HCT116 (cell line): ENCODE data around the gene ENTPD6. TPM values are rescaled to one million over a fixed set of nuclear protein-coding genes. Genes with fewer than 3 reads are reported as not detected.

Experiments
- ATAC-seq: fragments of 200-7000 bp; cut with Tn5 transposase; 2 replicates; pipeline ENCODE4 v1.9.1; 2020; ENCODE audit warnings: mild to moderate bottlenecking, moderate library complexity
- BruUV-seq: library from RNA; stranded (reverse); fragments of 400-500 nt; replicated peaks from 2 replicates; lab custom pipeline; 2021; lab: Mats Ljungman, UMichigan
- CTCF ChIA-PET: fragments of 300-600 bp; sonication (Branson Sonifier 250); formaldehyde crosslinking; loops from one replicate; lab custom pipeline; 2021; ENCODE audit warnings: antibody characterized with exemption; lab: Charles Lee
- POLR2A ChIA-PET: fragments of 300-600, 350-600 bp; sonication (Branson Sonifier 250); formaldehyde crosslinking; loops from one replicate; lab custom pipeline; 2021; ENCODE audit warnings: antibody characterized with exemption; lab: Charles Lee
- RAD21 ChIA-PET, 2 experiments: fragments of 300-600 bp; sonication (Branson Sonifier 250); formaldehyde crosslinking; loops; one replicate each; lab custom pipeline; 2023; ENCODE audit warnings: low total read pairs in 2 of 2; ENCODE audit not compliant: uncharacterized antibody in 2 of 2, unreplicated experiment in 2 of 2, low non-redundant PET in 1 of 2; lab: Charles Lee
- DNase-seq: peaks from one replicate; pipeline ENCODE4 v3.0.0-alpha.2; 2010; ENCODE audit warnings: low read depth, low spot score
- H2AFZ ChIP-seq: fragments of 200-600 bp; shearing (Covaris generic), sonication (generic); 2 replicates; pipeline ENCODE4 v1.6.1; 2017; ENCODE audit warnings: low read depth, mixed run types, mixed read lengths, antibody characterized with exemption, low read length; ENCODE audit not compliant: poor library complexity, severe bottlenecking
- H3K27ac ChIP-seq: 2 replicates; pipeline ENCODE4 v1.5.1; 2012; ENCODE audit warnings: low read depth, low read length
- H3K27me3 ChIP-seq: fragments of 200-600 bp; sonication (generic); 2 replicates; pipeline ENCODE4 v1.6.1; 2016; ENCODE audit warnings: mixed run types, low read length, mixed read lengths; ENCODE audit not compliant: insufficient read depth
- H3K36me3 ChIP-seq, 2 experiments: fragments of 200-500 bp in 1 of 2; fragments of 200-600 bp in 1 of 2; sonication (Bioruptor generic) in 1 of 2; sonication (generic) in 1 of 2; 2 replicates each; pipeline versions ENCODE4 v1.5.1 to v1.6.1; 2014 to 2016; ENCODE audit warnings: low read length in 2 of 2, inconsistent platforms in 1 of 2, mixed read lengths in 1 of 2, mixed run types in 1 of 2; ENCODE audit not compliant: insufficient read depth in 2 of 2, control insufficient read depth in 1 of 2
- H3K4me1 ChIP-seq, 2 experiments: fragments of 200-600 bp in 1 of 2; sonication (generic) in 1 of 2; 2 replicates each; pipeline versions ENCODE4 v1.5.1 to v1.6.1; 2012 to 2017; ENCODE audit warnings: low read length in 2 of 2, inconsistent platforms in 1 of 2, mild to moderate bottlenecking in 1 of 2, mixed read lengths in 1 of 2, mixed run types in 1 of 2, moderate library complexity in 1 of 2; ENCODE audit not compliant: insufficient read depth in 2 of 2, control insufficient read depth in 1 of 2
- H3K4me2 ChIP-seq: fragments of 200-600 bp; sonication (generic); 2 replicates; pipeline ENCODE4 v1.6.1; 2017; ENCODE audit warnings: mixed run types, low read length, mixed read lengths
- H3K4me3 ChIP-seq, 2 experiments: fragments of 200-600 bp in 1 of 2; sonication (generic) in 1 of 2; replicated peaks in 1 of 2; 2 replicates each; pipeline ENCODE4 v1.5.1; 2011 to 2016; ENCODE audit warnings: low read length in 2 of 2, control low read depth in 1 of 2, low read depth in 1 of 2, mild to moderate bottlenecking in 1 of 2, mixed read lengths in 1 of 2, mixed run types in 1 of 2
- H3K79me2 ChIP-seq: fragments of 200-600 bp; sonication (generic); 2 replicates; pipeline ENCODE4 v1.6.1; 2017; ENCODE audit warnings: mild to moderate bottlenecking, mixed run types, low read length, moderate library complexity, mixed read lengths; ENCODE audit not compliant: insufficient read depth
- H3K9ac ChIP-seq: fragments of 200-600 bp; sonication (generic); 2 replicates; pipeline ENCODE4 v1.6.1; 2016; ENCODE audit warnings: low read length, mixed read lengths
- H3K9me2 ChIP-seq: fragments of 200-600 bp; sonication (generic), shearing (Covaris generic); 2 replicates; pipeline ENCODE4 v1.6.1; 2017; ENCODE audit warnings: mixed run types, mild to moderate bottlenecking, moderate library complexity; ENCODE audit not compliant: insufficient read depth
- H3K9me3 ChIP-seq, 2 experiments: fragments of 200-500 bp in 1 of 2; fragments of 200-600 bp in 1 of 2; sonication (Bioruptor generic) in 1 of 2; sonication (generic) in 1 of 2; 2 replicates each; pipeline ENCODE4 v1.6.1; 2014 to 2017; ENCODE audit warnings: low read length in 2 of 2, mixed read lengths in 2 of 2, inconsistent platforms in 1 of 2, low read depth in 1 of 2, mild to moderate bottlenecking in 1 of 2, mixed run types in 1 of 2, moderate library complexity in 1 of 2; ENCODE audit not compliant: control insufficient read depth in 1 of 2, insufficient read depth in 1 of 2
- H4K20me1 ChIP-seq: fragments of 200-600 bp; sonication (generic), shearing (Covaris generic); 2 replicates; pipeline ENCODE4 v1.6.1; 2017; ENCODE audit warnings: mixed run types, mild to moderate bottlenecking, moderate library complexity; ENCODE audit not compliant: insufficient read depth
- CBX3 ChIP-seq: IDR thresholded peaks from 2 replicates; pipeline ENCODE4 v1.6.1; 2012; ENCODE audit warnings: low read depth
- ELF1 ChIP-seq: IDR thresholded peaks from 2 replicates; pipeline ENCODE4 v1.6.1; 2012; ENCODE audit warnings: low read depth, borderline replicate concordance
- EZH2 ChIP-seq: fragments of 200-600 bp; sonication (generic); IDR thresholded peaks from 2 replicates; pipeline ENCODE4 v1.6.1; 2017; ENCODE audit warnings: antibody characterized with exemption, mixed run types
- FOSL1 ChIP-seq: IDR thresholded peaks from 2 replicates; pipeline ENCODE4 v1.6.1; 2012; ENCODE audit warnings: low read depth
- JUND ChIP-seq: IDR thresholded peaks from 2 replicates; pipeline ENCODE4 v1.6.1; 2012
- POLR2A ChIP-seq: IDR thresholded peaks from 2 replicates; pipeline ENCODE4 v1.7.0; 2011; ENCODE audit warnings: borderline replicate concordance; ENCODE audit not compliant: insufficient read depth, insufficient read length; ENCODE audit errors: extremely low read depth
- POLR2AphosphoS5 ChIP-seq: IDR thresholded peaks from 2 replicates; pipeline ENCODE4 v1.6.1; 2011; ENCODE audit warnings: mild to moderate bottlenecking, low read depth, low read length, moderate library complexity
- SIN3A ChIP-seq: IDR thresholded peaks from 2 replicates; pipeline ENCODE4 v1.6.1; 2012; ENCODE audit warnings: low read depth
- SP1 ChIP-seq: IDR thresholded peaks from 2 replicates; pipeline ENCODE4 v1.6.1; 2012; ENCODE audit warnings: low read depth
- SRF ChIP-seq: IDR thresholded peaks from 2 replicates; pipeline ENCODE4 v1.6.1; 2012; ENCODE audit warnings: low read depth
- YY1 ChIP-seq: IDR thresholded peaks from 2 replicates; pipeline ENCODE4 v1.6.1; 2011; ENCODE audit warnings: low read length, low read depth, moderate library complexity, mild to moderate bottlenecking; ENCODE audit not compliant: insufficient replicate concordance; ENCODE audit errors: extremely low read depth
- ZFX ChIP-seq: fragments of 450-650 bp; IDR thresholded peaks from 2 replicates; pipeline ENCODE4 v1.6.1; 2017
- ZNF274 ChIP-seq: fragments of 200-500 bp; sonication (Bioruptor generic); IDR thresholded peaks from 2 replicates; pipeline ENCODE4 v1.6.1; 2014; ENCODE audit warnings: mild to moderate bottlenecking, low read depth, low read length, inconsistent platforms
- intact Hi-C: fragments of 100-400 bp; cut with micrococcal nuclease; formaldehyde crosslinking; loops from 2 replicates; pipeline ENCODE4 v1.10.0; 2022
- total RNA-seq: library from RNA; stranded (reverse); gene quantifications from one replicate; pipeline ENCODE4 v1.2.1, GENCODE V29; 2021; ENCODE audit not compliant: unreplicated experiment
- TF ChIP-seq, protein P1 (sequence below): IDR thresholded peaks from 2 replicates; pipeline ENCODE4 v1.6.1; 2012
- TF ChIP-seq, protein P2 (sequence below): IDR thresholded peaks from 2 replicates; pipeline ENCODE4 v1.6.1; 2012
- TF ChIP-seq, protein P3 (sequence below): IDR thresholded peaks from 2 replicates; pipeline ENCODE4 v1.6.1; 2012; ENCODE audit warnings: low read depth

ENTPD6 gene
- total RNA-seq, 1 experiment from 2014 or later = 89.2 TPM

DNA sequence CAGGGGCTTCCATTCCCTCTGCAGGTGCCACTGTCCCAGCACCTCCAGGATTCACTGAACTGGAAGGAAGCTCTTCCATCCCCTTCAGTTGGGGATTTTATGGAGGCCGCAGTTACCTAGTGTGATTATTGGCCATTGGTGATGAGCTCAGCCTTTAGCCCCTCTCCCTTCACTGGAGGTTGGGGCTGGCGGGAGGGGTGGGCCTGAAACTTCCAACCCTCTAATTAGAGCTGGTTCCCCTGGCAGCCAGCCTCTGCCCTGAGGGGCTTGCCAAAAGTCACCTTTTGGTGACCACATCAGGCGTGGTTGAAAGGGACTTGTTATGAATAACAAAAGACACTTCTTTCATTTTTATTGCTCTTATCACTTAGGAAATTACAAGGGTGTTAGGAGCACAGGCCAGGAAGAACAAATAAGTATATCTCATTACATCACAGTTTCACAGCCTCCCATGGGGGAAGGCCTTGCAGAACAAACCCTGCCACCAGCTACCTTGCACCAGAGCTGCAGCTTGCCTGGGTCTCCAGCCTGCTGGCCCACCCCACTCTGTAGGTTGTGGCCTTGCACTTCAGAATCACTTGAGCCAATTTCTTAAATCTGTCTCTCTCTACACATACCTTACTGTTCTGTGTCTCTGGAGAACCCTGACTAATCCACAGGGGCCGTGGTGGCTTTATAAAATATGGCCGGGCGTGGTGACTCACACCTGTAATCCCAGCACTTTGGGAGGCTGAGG, 57.3 kb downstream of the ENTPD6 start:
- Histone ChIP-seq H3K9me2 (no peaks in the 10 kb centered on the region), H3K27ac (peak overlapping the region; percentile 23; the same call in 1 of the 2 replicates), H3K36me3 (no peaks in the 10 kb centered on the region; a peak in 1 of 4 replicates), H3K4me1 (peaks cover 38 to 39% of the 10 kb centered on the region in 2 experiments), H3K4me2 (peak overlapping the region; percentile 56), H2AFZ (no peak overlapping the region), H3K79me2 (peaks cover 77% of the 10 kb centered on the region), H3K4me3 (peak overlapping the region in 1 of 2 experiments; percentile 11; a peak in 2 of 4 replicates), H3K9me3 (no peaks in the 10 kb centered on the region)
- intact Hi-C loops = loop anchor here (2.0 to 10.0 kb wide), 2 partner anchors 52 to 260 kb away; partner anchors contain the start of gene APMAP
- ChIA-PET CTCF (no interaction called here), RAD21 (no interaction called here)
- no peak for DNase-seq
- TF ChIP-seq FOSL1 (peak; percentile 27; the same call in 1 of the 2 replicates), POLR2A (no peak), JUND (peak; percentile 24; the same call in 1 of the 2 replicates)
- TF ChIP-seq, all 23 proteins: peak for 2
- Histone ChIP-seq H3K27me3 (no peaks in the 10 kb centered on the region), H4K20me1 (no peaks in the 10 kb centered on the region), H3K9ac (no peak overlapping the region)
- no TSS peak for BruUV-seq
- POLR2A ChIA-PET = interaction anchor here (1.5 kb wide), 1 partner anchor 146 kb away, joined by 3 read pairs; no protein-coding TSS in a partner anchor
- peak; percentile 24; the same call in 1 of the 2 replicates for ATAC-seq

DNA sequence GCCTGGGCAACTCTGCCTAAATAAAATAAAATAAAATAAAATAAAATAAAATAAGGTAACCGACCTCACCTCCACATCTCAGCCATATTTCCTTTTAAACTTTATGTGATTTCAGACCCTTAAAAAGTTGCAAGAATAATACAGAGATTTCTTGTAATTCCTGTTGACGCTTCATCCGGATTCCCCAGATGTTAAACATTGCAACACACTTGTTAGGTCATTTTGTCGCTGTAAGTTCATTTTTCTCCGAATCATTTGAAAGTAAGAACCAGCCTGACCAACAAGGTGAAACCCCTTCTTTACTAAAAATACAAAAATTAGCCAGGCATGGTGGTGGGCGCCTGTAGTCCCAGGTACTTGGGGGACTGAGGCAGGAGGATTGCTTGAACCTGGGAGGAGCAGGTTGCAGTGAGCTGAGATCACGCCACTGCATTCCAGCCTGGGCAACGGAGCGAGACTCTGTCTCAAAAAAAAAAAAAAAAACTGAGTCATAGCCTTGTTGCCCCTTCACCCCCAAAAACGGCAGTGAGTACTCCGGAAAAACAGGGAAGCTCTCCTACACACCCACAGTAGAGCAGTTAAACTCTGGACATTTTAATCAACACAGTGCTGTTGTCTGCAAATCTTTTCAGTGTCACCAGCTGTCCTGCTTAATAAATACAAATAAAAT, 58.2 kb downstream of the ENTPD6 start:
- no TSS peak for BruUV-seq
- H3K9me3 ChIP-seq = no peaks in the 10 kb centered on the region
- H3K27me3 ChIP-seq = no peaks in the 10 kb centered on the region
- CTCF ChIA-PET = no interaction called here
- H4K20me1 ChIP-seq = no peaks in the 10 kb centered on the region
- POLR2A ChIA-PET = interaction anchor here (0.7 to 1.5 kb wide), 4 partner anchors 26 to 550 kb away, joined by 3 to 5 read pairs (median 3); no protein-coding TSS in a partner anchor
- DNase-seq (no peak), ATAC-seq (no peak)
- H3K9me2 ChIP-seq = no peaks in the 10 kb centered on the region
- RAD21 ChIA-PET = no interaction called here
- H3K9ac ChIP-seq = no peak overlapping the region
- H3K27ac ChIP-seq = peak overlapping the region; percentile 23; the same call in 1 of the 2 replicates
- TF ChIP-seq ZNF274 (no peak), CBX3 (no peak), YY1 (no peak), POLR2AphosphoS5 (no peak), EZH2 (no peak), JUND (no peak), SRF (no peak), ZFX (no peak), SIN3A (no peak), SP1 (no peak), ELF1 (no peak)
- TF ChIP-seq, protein P1, sequence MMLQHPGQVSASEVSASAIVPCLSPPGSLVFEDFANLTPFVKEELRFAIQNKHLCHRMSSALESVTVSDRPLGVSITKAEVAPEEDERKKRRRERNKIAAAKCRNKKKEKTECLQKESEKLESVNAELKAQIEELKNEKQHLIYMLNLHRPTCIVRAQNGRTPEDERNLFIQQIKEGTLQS = no peak
- TF ChIP-seq, protein P2, sequence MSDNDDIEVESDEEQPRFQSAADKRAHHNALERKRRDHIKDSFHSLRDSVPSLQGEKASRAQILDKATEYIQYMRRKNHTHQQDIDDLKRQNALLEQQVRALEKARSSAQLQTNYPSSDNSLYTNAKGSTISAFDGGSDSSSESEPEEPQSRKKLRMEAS = no peak
- TF ChIP-seq, protein P3, sequence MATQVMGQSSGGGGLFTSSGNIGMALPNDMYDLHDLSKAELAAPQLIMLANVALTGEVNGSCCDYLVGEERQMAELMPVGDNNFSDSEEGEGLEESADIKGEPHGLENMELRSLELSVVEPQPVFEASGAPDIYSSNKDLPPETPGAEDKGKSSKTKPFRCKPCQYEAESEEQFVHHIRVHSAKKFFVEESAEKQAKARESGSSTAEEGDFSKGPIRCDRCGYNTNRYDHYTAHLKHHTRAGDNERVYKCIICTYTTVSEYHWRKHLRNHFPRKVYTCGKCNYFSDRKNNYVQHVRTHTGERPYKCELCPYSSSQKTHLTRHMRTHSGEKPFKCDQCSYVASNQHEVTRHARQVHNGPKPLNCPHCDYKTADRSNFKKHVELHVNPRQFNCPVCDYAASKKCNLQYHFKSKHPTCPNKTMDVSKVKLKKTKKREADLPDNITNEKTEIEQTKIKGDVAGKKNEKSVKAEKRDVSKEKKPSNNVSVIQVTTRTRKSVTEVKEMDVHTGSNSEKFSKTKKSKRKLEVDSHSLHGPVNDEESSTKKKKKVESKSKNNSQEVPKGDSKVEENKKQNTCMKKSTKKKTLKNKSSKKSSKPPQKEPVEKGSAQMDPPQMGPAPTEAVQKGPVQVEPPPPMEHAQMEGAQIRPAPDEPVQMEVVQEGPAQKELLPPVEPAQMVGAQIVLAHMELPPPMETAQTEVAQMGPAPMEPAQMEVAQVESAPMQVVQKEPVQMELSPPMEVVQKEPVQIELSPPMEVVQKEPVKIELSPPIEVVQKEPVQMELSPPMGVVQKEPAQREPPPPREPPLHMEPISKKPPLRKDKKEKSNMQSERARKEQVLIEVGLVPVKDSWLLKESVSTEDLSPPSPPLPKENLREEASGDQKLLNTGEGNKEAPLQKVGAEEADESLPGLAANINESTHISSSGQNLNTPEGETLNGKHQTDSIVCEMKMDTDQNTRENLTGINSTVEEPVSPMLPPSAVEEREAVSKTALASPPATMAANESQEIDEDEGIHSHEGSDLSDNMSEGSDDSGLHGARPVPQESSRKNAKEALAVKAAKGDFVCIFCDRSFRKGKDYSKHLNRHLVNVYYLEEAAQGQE = no peak
- H3K4me1 ChIP-seq = peaks cover 38 to 39% of the 10 kb centered on the region in 2 experiments
- intact Hi-C loops = loop anchor here (2.0 to 10.0 kb wide), 2 partner anchors 51 to 261 kb away; partner anchors contain the start of gene APMAP
- H3K36me3 ChIP-seq = no peaks in the 10 kb centered on the region; a peak in 1 of 4 replicates
- H3K79me2 ChIP-seq = peaks cover 76% of the 10 kb centered on the region
- H2AFZ ChIP-seq = no peak overlapping the region
- no peak overlapping the region for H3K4me3 ChIP-seq
- H3K4me2 ChIP-seq = 0 out of 2 replicates have a peak overlapping the region, but pooled peaks have one; percentile 56
